ENCODE results near the gene CCDC86.

CCDC86 gene

DNA sequence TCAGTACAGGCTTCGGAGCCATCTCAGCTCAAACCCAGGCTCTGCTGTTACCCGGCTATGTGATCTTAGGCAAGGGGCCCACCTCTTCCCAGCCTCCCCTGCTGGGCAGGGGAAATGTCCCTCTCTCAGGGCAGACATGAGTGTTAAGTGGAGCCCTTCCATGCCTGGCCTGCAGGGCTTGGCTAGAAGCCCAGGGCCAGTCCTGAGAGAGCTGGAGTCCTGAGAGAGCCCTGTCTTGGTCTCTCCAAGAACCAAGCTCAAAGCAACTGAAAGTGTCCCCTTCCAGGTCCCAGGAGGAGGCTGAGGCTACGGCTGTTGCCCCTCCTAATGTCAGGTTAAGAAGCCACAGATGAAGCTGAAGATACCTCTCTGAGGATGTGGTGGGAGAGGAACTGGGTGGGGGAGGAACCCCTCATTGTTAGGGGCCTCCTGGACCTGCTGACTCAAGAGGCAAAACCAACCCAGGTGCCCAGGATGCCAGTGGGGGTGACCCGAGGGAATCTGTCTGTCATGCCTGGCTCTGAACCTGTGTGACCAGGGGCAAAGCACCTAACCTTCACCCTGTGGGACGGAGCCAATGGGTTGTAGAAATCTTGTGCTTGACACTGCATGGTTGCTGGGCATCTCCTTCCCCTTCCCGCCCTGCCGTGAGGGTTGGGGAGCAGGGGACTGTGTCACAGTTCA, 29.6 kb downstream of the CCDC86 start:
- peak; percentile 70 for ATAC-seq
- no peak for TF ChIP-seq OSR1 (CRISPR knock-in tag; IDR thresholded peaks at IDR 0.05)

DNA sequence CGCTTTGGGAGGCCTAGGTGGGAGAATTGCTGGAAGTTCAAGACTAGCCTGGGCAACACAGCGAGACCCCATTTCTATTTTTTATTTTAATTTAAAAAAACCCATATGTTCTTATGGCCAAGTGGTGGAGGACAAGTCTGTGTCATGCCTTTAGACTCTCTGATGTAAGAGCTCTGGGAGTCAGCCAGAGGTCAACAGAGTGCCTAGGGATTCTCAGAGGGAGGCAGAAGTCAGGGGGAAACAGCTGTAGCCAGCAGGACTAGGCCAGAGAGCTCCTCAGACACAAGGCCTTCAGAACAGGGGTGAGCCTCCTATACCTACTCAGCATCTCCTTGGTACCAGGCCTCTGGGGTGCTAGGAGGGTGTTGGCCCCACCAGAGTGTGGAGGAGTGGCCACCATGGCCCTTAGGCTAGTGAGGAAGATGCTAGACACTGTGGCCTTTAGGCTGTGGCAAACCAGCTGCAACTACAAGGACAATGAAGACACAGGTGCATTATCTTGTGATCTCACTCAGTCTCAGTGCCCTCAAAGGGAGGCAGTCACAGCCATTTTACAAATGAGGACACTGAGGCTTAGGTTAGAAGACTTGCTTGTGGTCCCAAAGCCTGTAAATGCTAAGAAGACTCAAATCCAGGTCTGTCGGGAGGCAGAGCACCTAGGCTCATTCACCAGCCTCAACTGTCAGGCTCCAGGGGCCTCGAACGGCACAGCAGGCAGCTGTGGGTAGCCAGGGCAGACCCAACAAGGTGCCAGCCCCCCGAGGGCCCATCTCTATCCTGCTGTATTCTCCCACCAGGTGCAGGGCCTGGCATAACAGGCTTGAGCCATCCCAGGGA, 30.4 kb downstream of the CCDC86 start:
- peak; percentile 28; the same call in 1 of the 3 replicates for ATAC-seq
- no peak for TF ChIP-seq ARNTL (CRISPR knock-in tag; IDR thresholded peaks at IDR 0.05; ENCODE audit: borderline replicate concordance, low read depth)
- TF ChIP-seq ZC3H10 (CRISPR knock-in tag; IDR thresholded peaks at IDR 0.05): no peak
- no peak for TF ChIP-seq ZNF565 (CRISPR knock-in tag; conservative IDR thresholded peaks at IDR 0.05; ENCODE audit: low read depth)
- no peak for TF ChIP-seq OSR1 (CRISPR knock-in tag; IDR thresholded peaks at IDR 0.05)
- TF ChIP-seq GLIS3 (CRISPR knock-in tag; IDR thresholded peaks at IDR 0.05): no peak
- TF ChIP-seq RARB (CRISPR knock-in tag; IDR thresholded peaks at IDR 0.05): no peak
- no peak for TF ChIP-seq PPARA (CRISPR knock-in tag; IDR thresholded peaks at IDR 0.05; ENCODE audit: borderline replicate concordance)
- TF ChIP-seq, protein P1, sequence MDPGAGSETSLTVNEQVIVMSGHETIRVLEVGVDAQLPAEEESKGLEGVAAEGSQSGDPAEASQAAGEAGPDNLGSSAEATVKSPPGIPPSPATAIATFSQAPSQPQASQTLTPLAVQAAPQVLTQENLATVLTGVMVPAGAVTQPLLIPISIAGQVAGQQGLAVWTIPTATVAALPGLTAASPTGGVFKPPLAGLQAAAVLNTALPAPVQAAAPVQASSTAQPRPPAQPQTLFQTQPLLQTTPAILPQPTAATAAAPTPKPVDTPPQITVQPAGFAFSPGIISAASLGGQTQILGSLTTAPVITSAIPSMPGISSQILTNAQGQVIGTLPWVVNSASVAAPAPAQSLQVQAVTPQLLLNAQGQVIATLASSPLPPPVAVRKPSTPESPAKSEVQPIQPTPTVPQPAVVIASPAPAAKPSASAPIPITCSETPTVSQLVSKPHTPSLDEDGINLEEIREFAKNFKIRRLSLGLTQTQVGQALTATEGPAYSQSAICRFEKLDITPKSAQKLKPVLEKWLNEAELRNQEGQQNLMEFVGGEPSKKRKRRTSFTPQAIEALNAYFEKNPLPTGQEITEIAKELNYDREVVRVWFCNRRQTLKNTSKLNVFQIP (CRISPR knock-in tag; IDR thresholded peaks at IDR 0.05; ENCODE audit: borderline replicate concordance, low read depth): no peak

DNA sequence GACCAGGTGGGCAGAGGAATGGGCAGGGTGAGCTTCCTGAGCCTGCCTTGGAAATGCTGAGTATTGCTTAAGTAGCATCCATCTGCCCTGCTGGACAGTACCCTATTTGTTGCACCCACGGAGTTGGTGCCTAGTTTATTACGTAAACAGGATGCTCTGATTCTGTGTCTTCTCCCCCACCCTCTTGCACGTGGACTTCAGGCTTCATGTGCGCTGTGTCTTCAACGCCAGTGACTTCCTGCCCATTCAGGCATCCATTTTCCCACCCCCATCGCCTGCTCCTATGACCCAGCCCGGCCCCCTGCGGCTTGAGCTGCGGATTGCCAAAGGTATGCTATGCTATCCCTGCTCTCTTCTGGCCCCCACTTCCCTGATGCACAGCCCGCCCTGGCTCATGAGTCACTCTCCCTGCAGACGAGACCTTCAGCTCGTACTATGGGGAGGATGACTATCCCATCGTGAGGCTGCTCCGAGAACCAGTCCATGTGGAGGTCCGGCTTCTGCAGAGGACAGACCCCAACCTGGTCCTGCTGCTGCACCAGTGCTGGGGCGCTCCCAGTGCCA, 31.1 kb downstream of the CCDC86 start:
- TF ChIP-seq, protein P2, sequence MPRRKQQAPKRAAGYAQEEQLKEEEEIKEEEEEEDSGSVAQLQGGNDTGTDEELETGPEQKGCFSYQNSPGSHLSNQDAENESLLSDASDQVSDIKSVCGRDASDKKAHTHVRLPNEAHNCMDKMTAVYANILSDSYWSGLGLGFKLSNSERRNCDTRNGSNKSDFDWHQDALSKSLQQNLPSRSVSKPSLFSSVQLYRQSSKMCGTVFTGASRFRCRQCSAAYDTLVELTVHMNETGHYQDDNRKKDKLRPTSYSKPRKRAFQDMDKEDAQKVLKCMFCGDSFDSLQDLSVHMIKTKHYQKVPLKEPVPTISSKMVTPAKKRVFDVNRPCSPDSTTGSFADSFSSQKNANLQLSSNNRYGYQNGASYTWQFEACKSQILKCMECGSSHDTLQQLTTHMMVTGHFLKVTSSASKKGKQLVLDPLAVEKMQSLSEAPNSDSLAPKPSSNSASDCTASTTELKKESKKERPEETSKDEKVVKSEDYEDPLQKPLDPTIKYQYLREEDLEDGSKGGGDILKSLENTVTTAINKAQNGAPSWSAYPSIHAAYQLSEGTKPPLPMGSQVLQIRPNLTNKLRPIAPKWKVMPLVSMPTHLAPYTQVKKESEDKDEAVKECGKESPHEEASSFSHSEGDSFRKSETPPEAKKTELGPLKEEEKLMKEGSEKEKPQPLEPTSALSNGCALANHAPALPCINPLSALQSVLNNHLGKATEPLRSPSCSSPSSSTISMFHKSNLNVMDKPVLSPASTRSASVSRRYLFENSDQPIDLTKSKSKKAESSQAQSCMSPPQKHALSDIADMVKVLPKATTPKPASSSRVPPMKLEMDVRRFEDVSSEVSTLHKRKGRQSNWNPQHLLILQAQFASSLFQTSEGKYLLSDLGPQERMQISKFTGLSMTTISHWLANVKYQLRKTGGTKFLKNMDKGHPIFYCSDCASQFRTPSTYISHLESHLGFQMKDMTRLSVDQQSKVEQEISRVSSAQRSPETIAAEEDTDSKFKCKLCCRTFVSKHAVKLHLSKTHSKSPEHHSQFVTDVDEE (CRISPR knock-in tag; IDR thresholded peaks at IDR 0.05): no peak
- no peak for TF ChIP-seq RARB (CRISPR knock-in tag; IDR thresholded peaks at IDR 0.05)
- peak; percentile 40; the same call in 2 of the 3 replicates for ATAC-seq

DNA sequence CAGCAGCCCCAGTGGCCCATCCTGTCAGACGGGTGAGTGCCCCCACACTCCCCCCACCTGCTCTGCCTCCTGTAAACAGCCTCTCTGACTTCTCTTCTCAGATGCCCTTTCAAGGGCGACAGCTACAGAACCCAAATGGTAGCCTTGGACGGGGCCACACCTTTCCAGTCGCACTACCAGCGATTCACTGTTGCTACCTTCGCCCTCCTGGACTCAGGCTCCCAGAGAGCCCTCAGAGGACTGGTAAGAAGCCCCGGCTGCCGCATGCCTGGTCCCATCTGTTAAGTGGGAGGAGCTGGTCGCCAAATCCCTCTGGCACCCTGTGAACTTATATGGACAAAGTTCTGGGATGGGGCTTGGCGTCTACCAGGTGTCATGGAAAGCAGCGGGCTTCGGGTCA, 31.6 kb downstream of the CCDC86 start:
- no peak for TF ChIP-seq ZNF8 (CRISPR knock-in tag; IDR thresholded peaks at IDR 0.05)
- TF ChIP-seq BACH2 (CRISPR knock-in tag; IDR thresholded peaks at IDR 0.05; ENCODE audit: borderline replicate concordance): no peak
- TF ChIP-seq CSDC2 (CRISPR knock-in tag; IDR thresholded peaks at IDR 0.05): no peak
- no peak for TF ChIP-seq OSR1 (CRISPR knock-in tag; IDR thresholded peaks at IDR 0.05)
- TF ChIP-seq ZFP30 (CRISPR knock-in tag; IDR thresholded peaks at IDR 0.05): no peak
- TF ChIP-seq, protein P3, sequence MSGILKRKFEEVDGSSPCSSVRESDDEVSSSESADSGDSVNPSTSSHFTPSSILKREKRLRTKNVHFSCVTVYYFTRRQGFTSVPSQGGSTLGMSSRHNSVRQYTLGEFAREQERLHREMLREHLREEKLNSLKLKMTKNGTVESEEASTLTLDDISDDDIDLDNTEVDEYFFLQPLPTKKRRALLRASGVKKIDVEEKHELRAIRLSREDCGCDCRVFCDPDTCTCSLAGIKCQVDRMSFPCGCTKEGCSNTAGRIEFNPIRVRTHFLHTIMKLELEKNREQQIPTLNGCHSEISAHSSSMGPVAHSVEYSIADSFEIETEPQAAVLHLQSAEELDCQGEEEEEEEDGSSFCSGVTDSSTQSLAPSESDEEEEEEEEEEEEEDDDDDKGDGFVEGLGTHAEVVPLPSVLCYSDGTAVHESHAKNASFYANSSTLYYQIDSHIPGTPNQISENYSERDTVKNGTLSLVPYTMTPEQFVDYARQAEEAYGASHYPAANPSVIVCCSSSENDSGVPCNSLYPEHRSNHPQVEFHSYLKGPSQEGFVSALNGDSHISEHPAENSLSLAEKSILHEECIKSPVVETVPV (CRISPR knock-in tag; IDR thresholded peaks at IDR 0.05): no peak
- TF ChIP-seq TOX (CRISPR knock-in tag; IDR thresholded peaks at IDR 0.05; ENCODE audit: borderline replicate concordance): no peak
- TF ChIP-seq, protein P2 (CRISPR knock-in tag; IDR thresholded peaks at IDR 0.05): no peak
- TF ChIP-seq, protein P4, sequence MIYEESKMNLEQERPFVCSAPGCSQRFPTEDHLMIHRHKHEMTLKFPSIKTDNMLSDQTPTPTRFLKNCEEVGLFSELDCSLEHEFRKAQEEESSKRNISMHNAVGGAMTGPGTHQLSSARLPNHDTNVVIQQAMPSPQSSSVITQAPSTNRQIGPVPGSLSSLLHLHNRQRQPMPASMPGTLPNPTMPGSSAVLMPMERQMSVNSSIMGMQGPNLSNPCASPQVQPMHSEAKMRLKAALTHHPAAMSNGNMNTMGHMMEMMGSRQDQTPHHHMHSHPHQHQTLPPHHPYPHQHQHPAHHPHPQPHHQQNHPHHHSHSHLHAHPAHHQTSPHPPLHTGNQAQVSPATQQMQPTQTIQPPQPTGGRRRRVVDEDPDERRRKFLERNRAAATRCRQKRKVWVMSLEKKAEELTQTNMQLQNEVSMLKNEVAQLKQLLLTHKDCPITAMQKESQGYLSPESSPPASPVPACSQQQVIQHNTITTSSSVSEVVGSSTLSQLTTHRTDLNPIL (CRISPR knock-in tag; IDR thresholded peaks at IDR 0.05; ENCODE audit: low read depth): no peak
- TF ChIP-seq GLIS3 (CRISPR knock-in tag; IDR thresholded peaks at IDR 0.05): no peak
- no peak for TF ChIP-seq ZC3H10 (CRISPR knock-in tag; IDR thresholded peaks at IDR 0.05)
- TF ChIP-seq TCF4 (CRISPR knock-in tag; IDR thresholded peaks at IDR 0.05; ENCODE audit: borderline replicate concordance): no peak
- no peak for TF ChIP-seq RARB (CRISPR knock-in tag; IDR thresholded peaks at IDR 0.05)
- TF ChIP-seq ZNF565 (CRISPR knock-in tag; conservative IDR thresholded peaks at IDR 0.05; ENCODE audit: low read depth): no peak
- no peak for TF ChIP-seq SNAI2 (CRISPR knock-in tag; IDR thresholded peaks at IDR 0.05)
- no peak for TF ChIP-seq ARNTL (CRISPR knock-in tag; IDR thresholded peaks at IDR 0.05; ENCODE audit: borderline replicate concordance, low read depth)
- no peak for ATAC-seq
